Lung microvascular endothelial cell (primary cell): ENCODE measurements around the gene CNBD2. TPM values are rescaled to one million over a fixed set of nuclear protein-coding genes. Genes with fewer than 3 reads are reported as not detected.
"Not testable (repeated sequence)": the region's sequence is repeated elsewhere in the genome, so short reads cannot be mapped to it uniquely, and the experiment has no call there.

Experiments used
- DNase-seq, 2 donors: peaks; one replicate each; pipeline versions ENCODE4 v3.0.0 to v3.0.0-alpha.2; 2010; ENCODE audit warnings: low read depth in 2 of 2
- total RNA-seq: library from RNA; depleted of rRNA; stranded (reverse); fragments of >200 nt; gene quantifications from 2 replicates; pipeline ENCODE4 v1.2.1, GENCODE V29; 2014

CNBD2 gene
- total RNA-seq, 1 donor from 2014 or later = 5.6 TPM

DNA sequence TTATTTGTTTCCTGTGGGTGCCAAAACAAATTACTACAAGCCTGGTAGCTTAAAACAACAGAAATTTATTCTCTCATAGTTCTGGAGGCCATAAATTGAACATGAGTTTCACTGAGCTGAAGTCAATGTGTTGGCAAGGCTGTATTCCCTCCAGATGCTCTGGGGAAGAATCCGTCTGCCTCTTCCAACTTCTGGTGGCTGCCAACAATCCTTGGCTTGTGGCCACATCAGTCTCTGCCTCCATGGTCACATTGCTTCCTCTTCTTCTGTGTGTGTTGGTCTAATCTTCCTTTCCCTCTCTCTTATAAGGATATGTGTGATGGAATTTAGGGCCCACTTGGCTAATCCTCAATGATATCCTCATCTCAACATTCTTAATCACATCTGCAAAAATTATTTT lies 93.4 kb downstream of the CNBD2 start:
- no peak for DNase-seq

DNA sequence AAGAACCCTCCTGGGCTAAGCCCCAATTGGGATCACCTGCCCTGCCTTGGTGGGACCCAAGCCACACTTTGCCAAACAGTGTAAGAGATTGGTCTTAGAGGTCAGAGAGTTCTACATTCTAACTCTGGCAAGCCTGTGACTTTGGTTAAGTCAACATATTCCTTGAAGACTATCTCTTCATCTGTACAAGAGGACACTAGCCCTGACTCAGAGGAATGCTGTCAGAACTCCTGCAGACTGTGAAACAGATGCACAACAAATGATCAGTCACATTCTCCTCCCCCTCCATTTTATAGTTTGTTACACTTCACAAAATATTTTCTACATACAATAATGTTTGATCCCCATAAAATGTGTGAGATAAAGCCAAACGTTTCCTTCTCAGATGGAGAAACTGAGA lies 94.4 kb downstream of the CNBD2 start:
- no peak for DNase-seq

DNA sequence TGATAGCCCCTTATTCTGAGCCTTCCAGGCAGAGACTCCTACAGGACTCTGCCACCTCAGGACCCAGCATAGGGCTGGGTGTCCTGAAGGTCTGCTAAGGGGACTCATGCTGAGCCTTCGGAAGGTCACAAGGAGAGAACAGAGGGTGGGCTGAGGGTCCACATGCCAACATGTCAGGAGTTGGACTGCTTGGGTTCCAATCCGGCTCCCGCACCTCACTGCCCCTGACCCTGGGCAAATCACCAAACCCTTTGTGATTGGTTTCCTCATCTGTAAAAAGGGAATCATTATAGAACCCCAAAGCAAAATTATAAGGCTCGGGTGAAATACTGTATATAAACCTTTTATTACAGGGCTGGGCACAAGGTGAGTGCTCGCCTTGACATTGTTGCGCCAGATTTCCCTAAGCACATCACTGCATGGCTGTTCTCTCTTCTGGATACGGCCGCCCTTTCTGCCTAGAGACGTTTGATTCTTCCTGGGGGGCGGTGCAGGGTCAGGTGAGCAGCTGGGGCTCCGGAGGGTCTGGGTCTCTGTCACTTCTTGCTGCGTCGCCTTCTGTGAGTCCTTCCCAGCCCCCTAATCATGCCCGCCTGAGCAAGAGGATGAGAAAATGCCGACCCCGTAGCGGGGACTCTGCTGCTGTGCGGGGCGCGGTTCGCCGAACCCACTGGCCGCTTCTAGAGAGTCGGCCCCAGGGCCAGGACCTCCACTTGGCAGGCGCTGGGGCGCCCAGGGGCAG lies 95.7 kb downstream of the CNBD2 start:
- DNase-seq = no peak

DNA sequence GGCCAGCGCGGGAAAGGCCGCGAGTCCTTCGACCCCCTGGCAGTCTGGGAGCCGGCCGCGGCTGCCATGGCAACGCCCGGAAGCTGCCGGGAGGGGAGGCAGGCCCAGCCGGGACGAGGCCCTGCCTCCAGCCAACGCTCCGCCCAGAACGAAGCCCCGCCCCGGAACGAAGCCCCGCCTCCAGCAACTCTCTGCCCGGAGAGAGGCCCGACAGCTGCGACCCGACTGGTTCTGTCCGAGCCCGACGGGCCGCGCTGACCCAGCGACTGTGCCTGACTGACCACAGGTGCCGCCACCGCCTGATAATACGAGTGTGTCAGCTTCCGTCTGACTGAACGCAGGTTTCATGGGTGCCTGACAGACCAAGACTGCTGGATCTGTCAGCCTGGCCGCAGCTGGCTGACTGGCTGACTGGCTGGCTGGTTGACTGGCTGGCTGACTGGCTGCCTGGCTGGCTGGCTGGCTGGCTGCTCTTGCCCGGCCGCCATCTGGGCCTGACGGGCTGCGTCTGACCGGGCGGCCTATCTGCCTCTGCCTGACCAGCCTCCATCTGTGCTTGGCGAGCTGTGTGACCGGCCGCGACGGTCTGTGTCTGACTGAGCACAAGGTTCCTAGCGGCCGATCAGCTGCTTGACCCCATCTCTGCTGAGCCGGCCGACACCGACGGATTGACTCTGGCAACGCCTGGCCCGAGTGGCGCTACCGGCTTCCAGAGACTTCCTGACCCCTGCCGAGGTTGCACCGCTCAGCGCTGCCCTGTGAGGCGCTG lies 96.5 kb downstream of the CNBD2 start:
- peak; percentile 88 to 93 for DNase-seq

DNA sequence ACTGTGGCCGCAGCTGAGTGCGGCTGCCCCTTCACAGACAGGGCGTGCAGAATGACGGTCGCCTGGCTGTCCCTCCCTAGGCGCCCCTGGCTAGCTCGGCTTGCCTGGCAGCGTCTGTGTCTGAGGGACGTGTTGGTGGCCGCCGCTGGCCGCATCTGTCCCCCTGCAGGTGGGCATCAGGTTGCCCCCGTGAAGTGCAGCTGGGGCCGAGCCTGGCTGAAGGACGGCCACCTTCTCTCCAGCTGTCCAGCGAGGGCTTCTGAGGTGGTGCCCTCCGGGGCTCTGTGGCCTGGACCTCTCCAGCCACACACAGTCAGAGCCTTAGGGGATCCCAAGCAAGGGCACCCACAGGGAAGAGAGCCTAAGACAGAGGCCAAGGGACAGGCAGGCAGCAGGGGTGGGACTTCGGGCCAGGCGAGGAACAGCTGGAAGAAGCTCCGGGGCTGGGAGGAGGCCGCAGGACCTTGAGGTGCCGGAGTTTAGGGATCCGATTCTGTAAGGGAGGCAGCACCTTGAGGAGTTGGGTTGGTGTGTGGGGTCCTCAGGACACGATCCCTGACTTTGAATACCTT lies 97.1 kb downstream of the CNBD2 start:
- DNase-seq = no peak

DNA sequence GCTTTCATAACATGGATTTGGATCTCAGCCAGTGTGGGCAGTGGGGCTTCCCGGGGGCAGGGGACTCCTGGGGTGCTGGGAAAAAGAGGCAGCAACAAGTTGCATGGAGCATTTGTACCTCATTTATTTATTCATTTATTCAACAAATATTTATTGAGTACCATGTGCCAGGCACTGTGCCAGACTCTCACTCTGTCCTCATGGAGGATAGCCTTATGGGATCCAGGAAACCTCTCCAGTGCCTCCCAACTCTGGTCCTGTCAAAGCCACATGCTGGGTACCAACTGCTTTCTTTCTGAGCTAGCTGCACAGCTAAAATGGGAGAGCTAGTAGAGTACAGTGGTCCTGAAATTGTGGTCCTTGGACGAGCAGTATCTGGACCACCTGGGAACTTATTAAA lies 98.4 kb downstream of the CNBD2 start:
- no peak for DNase-seq

DNA sequence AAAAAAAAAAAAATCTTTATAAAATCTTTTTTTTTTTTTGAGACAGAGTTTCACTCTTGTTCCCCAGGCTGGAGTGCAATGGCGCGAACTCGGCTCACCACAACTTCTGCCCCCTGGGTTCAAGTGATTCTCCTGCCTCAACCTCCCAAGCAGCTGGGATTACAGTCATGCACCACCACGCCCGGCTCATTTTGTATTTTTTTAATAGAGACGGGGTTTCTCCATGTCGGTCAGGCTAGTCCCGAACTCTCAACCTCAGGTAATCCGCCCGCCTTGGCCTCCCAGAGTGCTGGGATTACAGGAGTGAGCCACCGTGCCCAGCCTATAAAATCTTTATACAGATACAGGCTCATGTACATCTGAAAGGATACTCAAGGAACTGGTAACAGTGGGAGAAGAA lies 100.1 kb downstream of the CNBD2 start:
- not testable (repeated sequence) for DNase-seq

DNA sequence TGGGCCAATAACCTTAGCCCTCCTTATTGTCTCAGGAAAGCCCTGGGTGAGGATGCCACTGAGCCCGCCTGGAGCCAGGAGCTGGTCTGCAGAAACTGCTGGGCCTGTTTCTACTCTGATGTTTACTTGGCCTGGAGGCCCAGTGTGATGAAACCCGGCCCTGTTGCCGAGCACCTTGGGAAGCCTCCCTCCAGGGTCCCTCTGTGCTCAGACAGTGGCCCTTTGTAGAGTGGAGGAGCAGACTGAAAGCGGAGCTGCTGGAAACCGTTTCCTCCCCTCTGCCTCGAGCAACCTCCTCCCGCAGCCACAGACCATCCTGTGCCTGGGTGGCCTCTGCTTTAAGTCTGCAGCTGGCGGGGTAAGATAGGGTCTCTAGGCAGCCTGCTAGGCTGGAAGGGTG lies 102.1 kb downstream of the CNBD2 start:
- DNase-seq = no peak

DNA sequence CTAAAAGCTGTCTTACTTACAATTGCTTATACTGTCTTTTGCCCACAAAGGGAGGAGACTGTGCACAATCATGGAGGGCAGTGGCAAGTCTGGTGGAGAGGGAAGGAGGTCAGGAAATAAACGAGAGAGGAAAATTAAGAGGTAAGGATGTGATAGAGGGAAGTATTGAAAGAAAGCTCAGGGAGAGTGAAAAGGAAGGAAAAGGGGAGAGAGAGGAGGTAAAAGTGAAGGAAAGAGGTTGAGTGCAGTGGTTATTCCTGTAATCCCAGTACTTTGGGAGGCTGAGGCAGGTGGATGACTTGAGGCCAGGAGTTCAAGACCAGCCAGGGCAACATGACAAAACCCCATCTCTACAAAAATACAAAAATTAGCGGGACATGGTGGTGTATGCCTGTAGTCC lies 103.5 kb downstream of the CNBD2 start:
- no peak for DNase-seq

DNA sequence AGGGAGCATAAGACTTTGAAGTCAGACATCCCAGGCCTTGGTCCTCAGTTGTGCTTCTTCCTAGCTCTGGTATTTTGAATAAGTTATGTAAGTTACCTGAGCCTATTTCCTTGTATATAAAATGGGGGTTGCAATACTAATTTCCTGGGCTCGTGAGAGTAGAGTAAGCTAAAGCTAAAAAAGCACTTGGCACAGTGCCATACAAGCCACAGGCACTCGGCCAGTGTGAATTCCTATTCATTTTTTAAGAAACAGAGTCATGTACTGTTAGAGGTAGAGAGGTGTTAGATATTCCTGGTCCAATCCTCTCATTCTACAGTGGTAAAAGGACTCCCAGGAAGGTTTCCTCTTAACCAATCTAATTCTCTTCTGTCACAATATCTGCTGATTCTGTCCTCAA lies 106.6 kb downstream of the CNBD2 start:
- DNase-seq = no peak

DNA sequence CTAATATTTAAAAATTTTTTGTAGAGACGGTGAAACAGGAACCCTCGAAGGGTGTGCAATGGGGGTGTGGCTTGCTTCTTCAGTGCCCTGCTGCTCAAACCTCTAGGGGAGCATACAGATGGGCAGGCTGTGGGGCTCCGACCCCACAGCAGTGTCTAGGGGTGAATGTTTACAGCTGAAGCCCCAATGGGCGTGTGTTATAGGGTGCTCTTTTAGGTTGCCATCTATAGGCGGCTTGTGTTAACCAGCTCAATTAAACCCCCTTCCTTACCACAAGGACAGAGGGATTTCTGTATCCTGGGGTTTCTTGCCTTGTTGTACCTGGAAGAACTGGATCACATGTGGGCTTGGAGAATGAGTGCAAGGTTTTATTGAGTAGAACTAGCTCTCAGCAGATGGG lies 109.4 kb downstream of the CNBD2 start:
- DNase-seq = not testable (repeated sequence)

DNA sequence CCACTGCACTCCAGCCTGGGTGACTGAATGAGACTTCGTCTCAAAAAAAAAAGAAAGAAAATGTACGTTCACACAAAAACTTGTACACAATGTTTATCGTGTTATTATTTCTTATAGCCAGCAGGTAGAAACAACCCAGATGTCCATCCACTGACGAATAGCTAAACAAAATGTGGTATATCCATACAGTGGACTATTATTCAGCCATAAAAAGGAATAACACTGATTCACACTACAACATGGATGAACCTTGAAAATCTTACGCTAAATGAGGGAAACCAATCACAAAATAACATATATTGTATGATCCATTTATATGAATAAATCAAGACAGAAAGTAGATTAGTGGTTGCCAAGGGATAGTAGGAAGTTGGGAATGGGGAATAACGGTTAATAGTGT lies 111.1 kb downstream of the CNBD2 start:
- no peak for DNase-seq

DNA sequence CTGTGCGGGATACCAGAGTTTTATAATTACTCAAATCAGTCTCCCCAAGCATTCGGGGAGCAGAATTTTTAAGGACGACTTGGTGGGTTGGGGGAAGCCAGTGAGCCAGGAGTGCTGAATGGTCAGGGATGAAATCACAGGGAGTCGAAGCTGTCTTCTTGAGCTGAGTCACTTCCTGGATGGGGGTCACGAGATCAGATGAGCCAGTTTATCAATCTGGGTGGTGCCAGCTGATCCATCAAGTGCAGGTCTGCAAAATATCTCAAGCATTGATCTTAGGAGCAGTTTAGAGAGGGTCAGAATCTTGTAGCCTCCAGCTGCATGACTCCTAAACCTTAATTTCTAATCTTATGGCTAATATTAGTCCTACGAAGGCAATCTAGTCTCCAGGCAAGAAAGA lies 111.6 kb downstream of the CNBD2 start:
- peak in 1 of 2 donors; percentile 27 for DNase-seq

Other genes starting within 250 kb of the CNBD2 start
- 231 and 313 TPM in 2 replicates for gene RBM39, start 226.3 kb upstream of the CNBD2 start, total RNA-seq
- 17.9 and 20.6 TPM in 2 replicates for gene PHF20, start 196.6 kb upstream of the CNBD2 start, total RNA-seq
- gene SCAND1, start 14.1 kb upstream of the CNBD2 start, total RNA-seq = 79.8 and 88.7 TPM in 2 replicates
- 5.4 and 14.3 TPM in 2 replicates for gene EPB41L1, start 186.2 kb downstream of the CNBD2 start, total RNA-seq